GM10248 (cell line): ENCODE results near the gene ADGRL4.
"Not testable (repeated sequence)": the region's sequence is repeated elsewhere in the genome, so short reads cannot be mapped to it uniquely, and the experiment has no call there.

Experiments
- CTCF ChIA-PET: fragments of 300-600 bp; sonication (Branson Sonifier 250); formaldehyde crosslinking; extraction: SDS; loops from one replicate; lab custom pipeline; 2021; ENCODE audit warnings: antibody characterized with exemption; lab: Yijun Ruan, JAX
- POLR2A ChIA-PET: fragments of 350-650 bp; sonication (Branson Sonifier 250); formaldehyde crosslinking; extraction: SDS; loops from one replicate; lab custom pipeline; 2020; ENCODE audit warnings: antibody characterized with exemption; lab: Yijun Ruan, JAX
- DNase-seq: peaks from one replicate; pipeline ENCODE4 v3.0.0; 2012; ENCODE audit errors: extremely low spot score
- TF ChIP-seq, protein P1 (sequence below): IDR thresholded peaks from 2 replicates; pipeline ENCODE4 v1.5.1; 2012; ENCODE audit warnings: mild to moderate bottlenecking, low read depth; ENCODE audit errors: extremely low read depth, missing control alignments, control extremely low read depth

Gene ADGRL4

DNA sequence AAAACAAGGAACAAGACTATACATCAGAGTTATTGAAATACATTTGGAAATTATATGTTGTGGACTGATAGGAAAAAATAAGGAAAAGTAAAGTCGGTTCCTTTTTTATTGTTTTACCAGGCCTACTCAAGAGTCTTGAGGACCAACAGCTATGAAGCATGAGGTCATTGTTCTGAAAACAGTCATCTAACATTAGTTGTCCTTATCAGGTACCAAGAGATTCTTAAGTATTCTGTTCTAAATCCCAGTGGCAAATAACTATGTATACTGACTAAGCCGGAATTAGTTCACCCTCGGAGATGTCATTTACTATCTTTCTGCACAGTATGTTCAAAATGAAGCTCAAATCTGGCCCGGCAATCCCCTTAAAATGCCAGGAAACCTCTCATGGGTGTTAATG, 585 bp downstream of the ADGRL4 start:
- ChIA-PET CTCF (no interaction called here), POLR2A (no interaction called here)
- no peak for DNase-seq
- TF ChIP-seq, protein P1, sequence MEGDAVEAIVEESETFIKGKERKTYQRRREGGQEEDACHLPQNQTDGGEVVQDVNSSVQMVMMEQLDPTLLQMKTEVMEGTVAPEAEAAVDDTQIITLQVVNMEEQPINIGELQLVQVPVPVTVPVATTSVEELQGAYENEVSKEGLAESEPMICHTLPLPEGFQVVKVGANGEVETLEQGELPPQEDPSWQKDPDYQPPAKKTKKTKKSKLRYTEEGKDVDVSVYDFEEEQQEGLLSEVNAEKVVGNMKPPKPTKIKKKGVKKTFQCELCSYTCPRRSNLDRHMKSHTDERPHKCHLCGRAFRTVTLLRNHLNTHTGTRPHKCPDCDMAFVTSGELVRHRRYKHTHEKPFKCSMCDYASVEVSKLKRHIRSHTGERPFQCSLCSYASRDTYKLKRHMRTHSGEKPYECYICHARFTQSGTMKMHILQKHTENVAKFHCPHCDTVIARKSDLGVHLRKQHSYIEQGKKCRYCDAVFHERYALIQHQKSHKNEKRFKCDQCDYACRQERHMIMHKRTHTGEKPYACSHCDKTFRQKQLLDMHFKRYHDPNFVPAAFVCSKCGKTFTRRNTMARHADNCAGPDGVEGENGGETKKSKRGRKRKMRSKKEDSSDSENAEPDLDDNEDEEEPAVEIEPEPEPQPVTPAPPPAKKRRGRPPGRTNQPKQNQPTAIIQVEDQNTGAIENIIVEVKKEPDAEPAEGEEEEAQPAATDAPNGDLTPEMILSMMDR = no peak

DNA sequence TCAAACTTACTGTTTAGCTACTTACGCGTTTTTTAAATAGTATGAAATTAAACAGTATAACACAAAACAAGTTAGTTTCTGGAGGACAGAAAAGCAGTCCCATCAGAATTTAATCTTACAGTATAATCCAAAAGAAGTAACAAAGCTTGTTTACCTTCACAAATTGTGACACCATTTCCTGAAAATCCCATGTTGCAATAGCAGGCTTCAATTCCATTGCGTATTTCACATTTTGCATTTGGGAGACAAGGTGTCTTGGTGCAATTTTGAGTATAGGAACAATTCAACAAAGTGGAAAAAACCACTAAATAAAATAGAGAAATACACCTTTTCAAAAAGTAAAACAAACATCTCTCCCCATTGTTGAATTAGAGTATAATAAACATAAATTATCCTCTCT, 1.6 kb downstream of the ADGRL4 start:
- TF ChIP-seq, protein P1 = no peak
- ChIA-PET POLR2A (no interaction called here), CTCF (no interaction called here)
- no peak for DNase-seq

DNA sequence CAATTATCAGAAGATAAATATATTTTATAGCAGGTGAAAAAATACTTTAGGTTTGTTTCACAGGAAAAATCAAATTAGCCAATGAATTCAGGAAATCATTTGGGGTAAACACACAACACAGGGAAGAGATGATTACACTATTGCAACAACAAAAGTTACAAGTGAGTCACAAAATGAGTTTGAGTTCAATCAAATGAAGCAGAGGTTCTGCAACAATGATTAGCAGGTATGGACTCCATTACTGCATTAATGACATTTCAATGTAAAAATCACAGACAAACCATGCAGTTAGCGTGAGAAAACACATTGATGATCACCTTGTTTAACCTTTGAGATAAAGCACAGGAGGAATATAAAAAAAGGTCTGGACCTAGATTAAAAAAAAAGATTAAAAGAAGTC, 9.7 kb downstream of the ADGRL4 start:
- DNase-seq = no peak
- TF ChIP-seq, protein P1 = no peak
- ChIA-PET CTCF (interaction anchor here (1.1 kb wide), 1 partner anchor 13 kb away, joined by 3 read pairs; no protein-coding TSS in a partner anchor), POLR2A (no interaction called here)

DNA sequence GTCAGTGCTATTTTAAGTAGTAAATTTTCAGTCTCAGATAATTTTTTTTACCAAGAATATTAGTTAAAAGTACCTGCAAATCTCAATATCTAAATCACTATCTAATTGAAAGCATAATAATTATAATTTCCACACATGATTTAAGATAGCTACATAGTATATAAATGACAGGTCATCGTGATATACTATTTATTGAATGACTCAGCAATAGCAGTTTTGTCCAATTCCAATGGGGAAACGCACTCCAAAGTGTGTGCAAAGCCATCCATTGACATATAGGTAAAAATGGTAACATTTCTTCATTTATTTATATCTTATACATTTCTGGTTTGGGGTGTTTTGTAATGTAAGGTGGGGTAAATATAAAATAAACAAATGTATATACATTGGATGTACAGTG, 19.5 kb downstream of the ADGRL4 start:
- ChIA-PET CTCF (no interaction called here), POLR2A (no interaction called here)
- TF ChIP-seq, protein P1 = no peak
- no peak for DNase-seq

DNA sequence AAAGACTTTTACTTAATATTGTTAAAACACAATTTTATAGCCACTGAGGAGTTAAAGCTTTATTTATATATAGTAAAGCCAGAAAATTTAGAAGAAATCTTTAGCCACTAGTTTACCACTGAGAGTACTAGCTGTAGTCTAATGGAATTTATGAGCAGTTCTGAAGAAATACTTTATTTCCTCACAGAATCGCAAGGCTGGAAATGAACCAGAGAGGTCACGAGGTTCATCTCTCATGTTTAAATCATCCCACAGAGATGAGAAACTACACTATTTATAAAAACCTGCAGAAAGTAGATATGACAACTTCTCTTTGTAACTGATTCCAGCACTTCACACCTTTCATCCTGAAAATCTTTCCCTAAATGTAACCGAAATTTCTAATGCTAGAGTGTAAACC, 26.0 kb downstream of the ADGRL4 start:
- no peak for DNase-seq
- TF ChIP-seq, protein P1 = no peak
- ChIA-PET CTCF (interaction anchor here (1.3 kb wide), 1 partner anchor 12 kb away, joined by 5 read pairs; no protein-coding TSS in a partner anchor), POLR2A (no interaction called here)

DNA sequence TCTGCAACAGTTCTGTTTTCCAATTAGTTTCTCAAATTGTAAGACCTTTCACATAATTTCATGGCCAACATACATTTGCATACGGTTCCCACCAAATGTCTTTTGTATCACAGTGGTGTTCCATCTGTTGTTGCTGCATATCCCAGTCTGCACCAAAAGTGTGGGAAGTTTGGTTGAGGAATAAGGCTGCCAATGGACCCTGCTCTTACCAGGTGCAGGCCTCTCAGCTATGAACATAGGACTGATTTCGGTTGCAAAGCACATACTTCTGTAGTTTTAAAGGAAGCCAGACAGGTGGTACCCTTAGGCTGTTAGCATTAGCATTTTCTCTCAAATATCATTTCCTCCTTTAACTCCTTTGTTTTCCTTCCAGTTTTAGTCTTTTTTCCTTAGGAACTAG, 33.8 kb downstream of the ADGRL4 start:
- no peak for DNase-seq
- CTCF ChIA-PET = no interaction called here
- TF ChIP-seq, protein P1 = no peak

DNA sequence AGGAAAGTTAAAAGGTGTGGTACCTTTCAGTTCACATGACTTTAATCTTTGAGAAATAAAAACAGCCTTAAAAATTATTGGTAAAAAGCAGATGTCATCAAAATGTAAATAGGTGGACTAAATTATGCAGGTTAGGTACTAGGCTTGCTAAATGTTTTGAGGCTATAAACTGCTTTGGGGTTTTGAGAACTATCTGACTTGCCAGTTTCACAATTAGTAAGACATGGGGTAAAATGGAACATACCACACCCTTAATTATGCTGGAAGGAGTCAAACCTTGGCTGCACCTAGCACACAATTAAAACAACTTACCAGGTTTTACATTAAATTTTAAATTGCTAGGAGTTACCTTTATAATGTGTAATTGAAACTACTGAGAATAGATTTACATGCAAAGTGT, 39.4 kb downstream of the ADGRL4 start:
- DNase-seq, POLR2A ChIA-PET: not testable (repeated sequence)
- CTCF ChIA-PET = interaction anchor here (2.0 kb wide), 1 partner anchor 13 kb away, joined by 5 read pairs; no protein-coding TSS in a partner anchor

More for the DNA sequence above, 33.8 kb downstream of the ADGRL4 start:
- POLR2A ChIA-PET = no interaction called here
